Measurements from ENCODE around the gene RAPGEF5. TPM values are rescaled to one million over a fixed set of nuclear protein-coding genes. Genes with fewer than 3 reads are reported as not detected.
"Not testable (repeated sequence)": the region's sequence is repeated elsewhere in the genome, so short reads cannot be mapped to it uniquely, and the experiment has no call there.

The RAPGEF5 gene
- total RNA-seq, 2 donors from 2014 or later, result 7.4 to 29.8 TPM

- H3K36me3 ChIP-seq, result no peaks in the 10 kb centered on the region
- TF ChIP-seq, protein P1, sequence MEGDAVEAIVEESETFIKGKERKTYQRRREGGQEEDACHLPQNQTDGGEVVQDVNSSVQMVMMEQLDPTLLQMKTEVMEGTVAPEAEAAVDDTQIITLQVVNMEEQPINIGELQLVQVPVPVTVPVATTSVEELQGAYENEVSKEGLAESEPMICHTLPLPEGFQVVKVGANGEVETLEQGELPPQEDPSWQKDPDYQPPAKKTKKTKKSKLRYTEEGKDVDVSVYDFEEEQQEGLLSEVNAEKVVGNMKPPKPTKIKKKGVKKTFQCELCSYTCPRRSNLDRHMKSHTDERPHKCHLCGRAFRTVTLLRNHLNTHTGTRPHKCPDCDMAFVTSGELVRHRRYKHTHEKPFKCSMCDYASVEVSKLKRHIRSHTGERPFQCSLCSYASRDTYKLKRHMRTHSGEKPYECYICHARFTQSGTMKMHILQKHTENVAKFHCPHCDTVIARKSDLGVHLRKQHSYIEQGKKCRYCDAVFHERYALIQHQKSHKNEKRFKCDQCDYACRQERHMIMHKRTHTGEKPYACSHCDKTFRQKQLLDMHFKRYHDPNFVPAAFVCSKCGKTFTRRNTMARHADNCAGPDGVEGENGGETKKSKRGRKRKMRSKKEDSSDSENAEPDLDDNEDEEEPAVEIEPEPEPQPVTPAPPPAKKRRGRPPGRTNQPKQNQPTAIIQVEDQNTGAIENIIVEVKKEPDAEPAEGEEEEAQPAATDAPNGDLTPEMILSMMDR (IDR thresholded peaks at IDR 0.05), result peak; percentile 79 to 96 (median 90)
- TF ChIP-seq POLR2AphosphoS5 (IDR thresholded peaks at IDR 0.05) (peak; percentile 25), POLR2A (IDR thresholded peaks at IDR 0.05) (no peak)
- peak overlapping the region; percentile 88 to 93 for H3K27ac ChIP-seq
- WGBS, result 1% methylated on average over 43 of the region's 55 CpGs
- H3K27me3 ChIP-seq (replicated peaks; ENCODE audit: insufficient read depth), result no peaks in the 10 kb centered on the region
- DNase-seq (ENCODE audit: low spot score), result peak; percentile 86
- H3K9me3 ChIP-seq, result no peaks in the 10 kb centered on the region
- no peaks in the 10 kb centered on the region for H3K4me1 ChIP-seq (replicated peaks)
- peak overlapping the region; percentile 41 to 50 for H3K4me3 ChIP-seq
- intact Hi-C loops (cut with DNase I), result loop anchor here (5.0 kb wide), 1 partner anchor 1306 kb away; no protein-coding TSS in a partner anchor
These were observed 273.9 kb downstream of the RAPGEF5 start for GRCh38 chr7:22082886-22083703.

- H3K4me3 ChIP-seq, result peak overlapping the region; percentile 41 to 50
- TF ChIP-seq, protein P1 (IDR thresholded peaks at IDR 0.05), result no peak
- TF ChIP-seq POLR2AphosphoS5 (IDR thresholded peaks at IDR 0.05), result no peak
- TF ChIP-seq POLR2A (IDR thresholded peaks at IDR 0.05), result no peak
- H3K27ac ChIP-seq, result peak overlapping the region; percentile 88 to 93
- H3K36me3 ChIP-seq, result no peaks in the 10 kb centered on the region
- H3K27me3 ChIP-seq (replicated peaks; ENCODE audit: insufficient read depth), result no peaks in the 10 kb centered on the region
- no peaks in the 10 kb centered on the region for H3K4me1 ChIP-seq (replicated peaks)
- no peak for DNase-seq (ENCODE audit: low spot score)
- WGBS, result 8% methylated on average over 10 of the region's 10 CpGs
- intact Hi-C loops (cut with DNase I), result loop anchor here (5.0 kb wide), 1 partner anchor 1305 kb away; no protein-coding TSS in a partner anchor
- no peaks in the 10 kb centered on the region for H3K9me3 ChIP-seq
These were observed 274.4 kb downstream of the RAPGEF5 start for GRCh38 chr7:22082553-22082885.

DNA sequence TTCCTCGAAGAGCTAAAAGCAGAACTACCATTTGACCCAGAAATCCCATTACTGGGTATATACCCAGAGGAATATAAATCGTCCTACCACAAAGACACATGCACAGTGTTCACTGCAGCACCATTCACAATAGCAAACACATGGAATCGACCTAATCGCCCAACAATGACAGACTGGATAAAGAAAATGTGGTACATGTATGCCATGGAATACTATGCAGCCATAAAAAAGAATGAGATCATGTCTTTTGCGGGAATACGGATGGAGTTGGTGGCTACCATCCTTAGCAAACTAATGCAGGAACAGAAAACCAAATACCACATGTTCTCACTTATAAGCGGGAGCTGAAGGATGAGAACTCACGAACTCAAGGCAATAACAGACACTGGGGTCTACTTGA, 276.7 kb downstream of the RAPGEF5 start:
- H3K27ac ChIP-seq; H3K27me3 ChIP-seq (replicated peaks; ENCODE audit: insufficient read depth); H3K4me3 ChIP-seq; H3K9me3 ChIP-seq; DNase-seq (ENCODE audit: low spot score); H3K4me1 ChIP-seq (replicated peaks); H3K36me3 ChIP-seq: not testable (repeated sequence)
- intact Hi-C loops (cut with DNase I), result loop anchor here (5.0 kb wide), 1 partner anchor 1303 kb away; no protein-coding TSS in a partner anchor
- WGBS, result 78% methylated on average over 8 of the region's 8 CpGs

GRCh38 chr7:22078872-22079271, 278.1 kb downstream of the RAPGEF5 start:
- H3K27ac ChIP-seq; DNase-seq (ENCODE audit: low spot score); H3K4me3 ChIP-seq; H3K9me3 ChIP-seq; intact Hi-C loops (cut with DNase I); H3K27me3 ChIP-seq (replicated peaks; ENCODE audit: insufficient read depth); H3K4me1 ChIP-seq (replicated peaks); H3K36me3 ChIP-seq: not testable (repeated sequence)
- 92% methylated on average over 6 of the region's 6 CpGs for WGBS

DNA sequence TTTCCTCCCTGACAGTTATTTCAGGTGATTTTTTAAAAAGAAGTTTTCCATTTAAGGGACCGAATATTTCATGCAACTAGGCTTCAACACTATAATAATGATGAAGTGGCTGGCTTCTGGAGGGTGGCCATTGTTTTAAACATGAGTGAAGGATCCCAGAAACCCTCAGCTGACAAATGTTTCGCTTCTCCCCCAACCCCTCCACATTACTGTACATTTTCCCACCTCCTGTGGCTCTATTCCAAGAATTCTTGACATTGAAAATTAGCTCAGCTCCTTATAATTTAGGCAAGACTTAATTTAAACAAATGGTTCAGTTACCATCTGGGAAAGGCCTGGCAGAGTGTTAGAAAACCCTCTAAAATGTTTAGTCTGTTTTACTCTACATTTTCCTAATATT, 281.4 kb downstream of the RAPGEF5 start:
- intact Hi-C loops (cut with DNase I), result no loop called here
- DNase-seq (ENCODE audit: low spot score), result no peak
- no peaks in the 10 kb centered on the region for H3K36me3 ChIP-seq
- H3K27ac ChIP-seq, result no peak overlapping the region
- TF ChIP-seq POLR2AphosphoS5 (IDR thresholded peaks at IDR 0.05), result no peak
- no peak for TF ChIP-seq POLR2A (IDR thresholded peaks at IDR 0.05)
- TF ChIP-seq, protein P1 (IDR thresholded peaks at IDR 0.05), result no peak
- no peaks in the 10 kb centered on the region for H3K4me1 ChIP-seq (replicated peaks)
- H3K4me3 ChIP-seq, result no peak overlapping the region
- H3K9me3 ChIP-seq, result no peaks in the 10 kb centered on the region
- WGBS, result 89% methylated on average over 2 of the region's 2 CpGs
- H3K27me3 ChIP-seq (replicated peaks; ENCODE audit: insufficient read depth), result no peaks in the 10 kb centered on the region

- no peak for TF ChIP-seq POLR2AphosphoS5 (IDR thresholded peaks at IDR 0.05)
- TF ChIP-seq POLR2A (IDR thresholded peaks at IDR 0.05), result no peak
- TF ChIP-seq, protein P1 (IDR thresholded peaks at IDR 0.05), result no peak
These were observed 282.1 kb downstream of the RAPGEF5 start for GRCh38 chr7:22074897-22075296.

More at GRCh38 chr7:22074897-22075296, 282.1 kb downstream of the RAPGEF5 start:
- Histone ChIP-seq H3K27me3 (replicated peaks; ENCODE audit: insufficient read depth) (no peaks in the 10 kb centered on the region), H3K9me3 (no peaks in the 10 kb centered on the region), H3K4me3 (no peak overlapping the region), H3K36me3 (no peaks in the 10 kb centered on the region), H3K27ac (no peak overlapping the region), H3K4me1 (replicated peaks) (no peaks in the 10 kb centered on the region)
- DNase-seq (ENCODE audit: low spot score), result no peak
- WGBS, result 31% methylated on average over 3 of the region's 3 CpGs
- intact Hi-C loops (cut with DNase I), result no loop called here
